HEK293 (cell line): Measurements from ENCODE around the gene TNFSF10.

ENCODE experiments used
- PRDM4 ChIP-seq: fragments of 450-650 bp; formaldehyde crosslinking; IDR thresholded peaks from 2 replicates; pipeline ENCODE4 v1.5.1; 2017; ENCODE audit warnings: missing biosample characterization, missing genetic modification characterization
- SP2 ChIP-seq: fragments of 450-650 bp; formaldehyde crosslinking; IDR thresholded peaks from 2 replicates; pipeline ENCODE4 v1.5.1; 2016; ENCODE audit warnings: missing biosample characterization, missing genetic modification characterization
- YY1 ChIP-seq: fragments of 450-650 bp; formaldehyde crosslinking; IDR thresholded peaks from 2 replicates; pipeline ENCODE4 v1.5.1; 2018; ENCODE audit warnings: missing biosample characterization, missing genetic modification characterization
- ZNF114 ChIP-seq: fragments of 450-650 bp; formaldehyde crosslinking; IDR thresholded peaks from 2 replicates; pipeline ENCODE4 v1.5.0; 2017; ENCODE audit warnings: missing biosample characterization, missing genetic modification characterization
- TF ChIP-seq, protein P1 (sequence below): fragments of 450-650 bp; formaldehyde crosslinking; IDR thresholded peaks from 2 replicates; pipeline ENCODE4 v1.5.1; 2016; ENCODE audit warnings: missing biosample characterization, missing genetic modification characterization
- TF ChIP-seq, protein P2 (sequence below): fragments of 450-650 bp; formaldehyde crosslinking; IDR thresholded peaks from 2 replicates; pipeline ENCODE4 v1.5.1; 2016; ENCODE audit warnings: missing biosample characterization, missing genetic modification characterization

DNA sequence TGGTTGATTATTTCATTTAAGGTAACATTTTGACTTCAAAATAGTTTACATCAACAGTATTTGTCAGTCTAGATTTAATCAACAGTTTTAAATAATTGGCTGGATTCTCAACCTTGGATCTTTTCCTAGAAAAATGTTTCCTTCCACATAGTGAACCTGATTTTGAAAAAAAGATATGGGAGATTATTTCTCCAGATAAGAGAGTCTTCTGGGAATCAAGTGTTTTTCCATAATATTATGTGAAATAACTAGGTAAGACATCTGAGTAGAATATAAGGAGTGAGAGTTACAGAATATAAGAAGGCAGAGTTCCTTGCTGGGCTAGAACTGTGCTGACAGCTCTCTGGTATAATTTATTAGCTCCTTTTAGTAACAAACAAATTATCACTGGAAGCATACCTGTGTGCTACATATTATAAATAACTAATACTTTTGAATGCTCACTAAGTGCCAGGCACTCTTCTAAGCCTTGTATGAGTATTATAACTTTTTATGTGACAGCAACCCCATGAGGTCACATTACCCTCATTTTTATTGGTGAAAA lies 18.8 kb upstream of the TNFSF10 start:
- TF ChIP-seq, protein P1, sequence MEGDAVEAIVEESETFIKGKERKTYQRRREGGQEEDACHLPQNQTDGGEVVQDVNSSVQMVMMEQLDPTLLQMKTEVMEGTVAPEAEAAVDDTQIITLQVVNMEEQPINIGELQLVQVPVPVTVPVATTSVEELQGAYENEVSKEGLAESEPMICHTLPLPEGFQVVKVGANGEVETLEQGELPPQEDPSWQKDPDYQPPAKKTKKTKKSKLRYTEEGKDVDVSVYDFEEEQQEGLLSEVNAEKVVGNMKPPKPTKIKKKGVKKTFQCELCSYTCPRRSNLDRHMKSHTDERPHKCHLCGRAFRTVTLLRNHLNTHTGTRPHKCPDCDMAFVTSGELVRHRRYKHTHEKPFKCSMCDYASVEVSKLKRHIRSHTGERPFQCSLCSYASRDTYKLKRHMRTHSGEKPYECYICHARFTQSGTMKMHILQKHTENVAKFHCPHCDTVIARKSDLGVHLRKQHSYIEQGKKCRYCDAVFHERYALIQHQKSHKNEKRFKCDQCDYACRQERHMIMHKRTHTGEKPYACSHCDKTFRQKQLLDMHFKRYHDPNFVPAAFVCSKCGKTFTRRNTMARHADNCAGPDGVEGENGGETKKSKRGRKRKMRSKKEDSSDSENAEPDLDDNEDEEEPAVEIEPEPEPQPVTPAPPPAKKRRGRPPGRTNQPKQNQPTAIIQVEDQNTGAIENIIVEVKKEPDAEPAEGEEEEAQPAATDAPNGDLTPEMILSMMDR (tag by site-specific recombination): no peak
- no peak for TF ChIP-seq YY1 (tag by site-specific recombination)
- no peak for TF ChIP-seq ZNF114 (tag by site-specific recombination)
- TF ChIP-seq, protein P2, sequence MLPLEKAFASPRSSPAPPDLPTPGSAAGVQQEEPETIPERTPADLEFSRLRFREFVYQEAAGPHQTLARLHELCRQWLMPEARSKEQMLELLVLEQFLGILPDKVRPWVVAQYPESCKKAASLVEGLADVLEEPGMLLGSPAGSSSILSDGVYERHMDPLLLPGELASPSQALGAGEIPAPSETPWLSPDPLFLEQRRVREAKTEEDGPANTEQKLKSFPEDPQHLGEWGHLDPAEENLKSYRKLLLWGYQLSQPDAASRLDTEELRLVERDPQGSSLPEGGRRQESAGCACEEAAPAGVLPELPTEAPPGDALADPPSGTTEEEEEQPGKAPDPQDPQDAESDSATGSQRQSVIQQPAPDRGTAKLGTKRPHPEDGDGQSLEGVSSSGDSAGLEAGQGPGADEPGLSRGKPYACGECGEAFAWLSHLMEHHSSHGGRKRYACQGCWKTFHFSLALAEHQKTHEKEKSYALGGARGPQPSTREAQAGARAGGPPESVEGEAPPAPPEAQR (tag by site-specific recombination): no peak
- no peak for TF ChIP-seq SP2 (tag by site-specific recombination)
- no peak for TF ChIP-seq PRDM4 (tag by site-specific recombination)
